Stimulated activated CD4-positive, alpha-beta T cell treated with anti-CD3 and anti-CD28 coated beads, TNF-alpha, amount 100 ng/mL, for 1 hour (primary cell): ENCODE results near the gene QPCTL.

Experiments
- DNase-seq, 3 donors: peaks; one replicate each; pipeline ENCODE4 v3.0.0-alpha.2; 2020; ENCODE audit warnings: low read depth in 3 of 3, low spot score in 1 of 3

The QPCTL gene

DNA sequence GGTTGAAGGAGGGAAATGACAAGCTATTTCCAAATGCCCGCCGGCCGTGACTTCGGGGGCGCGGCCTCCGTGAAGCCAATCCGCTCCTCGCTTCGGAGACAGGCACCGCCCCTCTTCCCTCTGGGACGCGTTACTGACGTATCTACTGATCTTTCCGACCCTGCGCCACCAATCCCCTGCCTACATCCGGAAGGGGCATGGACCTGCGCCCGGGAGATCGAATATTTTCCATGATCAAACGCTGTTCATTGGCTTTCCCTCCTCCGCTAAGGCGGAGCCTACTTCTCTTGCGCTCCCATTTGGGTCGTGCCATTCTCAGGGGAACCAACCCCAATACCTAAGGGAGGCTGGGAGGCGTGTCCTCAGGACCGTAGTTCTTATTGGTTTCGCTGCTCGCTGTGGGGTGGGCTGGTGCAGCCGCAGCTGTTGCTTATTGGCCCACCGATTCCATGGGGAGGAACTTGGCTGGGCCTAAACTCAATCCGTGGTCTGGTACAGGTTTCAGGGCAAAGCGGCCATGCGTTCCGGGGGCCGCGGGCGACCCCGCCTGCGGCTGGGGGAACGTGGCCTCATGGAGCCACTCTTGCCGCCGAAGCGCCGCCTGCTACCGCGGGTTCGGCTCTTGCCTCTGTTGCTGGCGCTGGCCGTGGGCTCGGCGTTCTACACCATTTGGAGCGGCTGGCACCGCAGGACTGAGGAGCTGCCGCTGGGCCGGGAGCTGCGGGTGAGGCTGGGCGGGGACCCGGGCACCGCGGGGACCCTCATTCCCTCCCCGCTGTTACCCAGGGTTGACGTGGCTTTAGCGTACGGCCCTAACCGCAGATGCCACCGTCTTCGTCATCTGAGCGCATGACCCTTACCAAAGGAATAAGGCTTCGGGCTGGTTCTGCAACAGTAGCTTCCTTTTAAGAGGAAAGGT, at the start of gene QPCTL:
TSS of gene QPCTL (plus strand) at position 480 of the 919 bp plus-strand sequence. CDS start at position 518, 38 bp downstream.
- DNase-seq, result peak; percentile 86 to 95 (median 90)

- peak; percentile 68 to 97 (median 77) for DNase-seq
Observed at GRCh38 chr19:45643024-45643926, 49.2 kb upstream of the QPCTL start.

DNA sequence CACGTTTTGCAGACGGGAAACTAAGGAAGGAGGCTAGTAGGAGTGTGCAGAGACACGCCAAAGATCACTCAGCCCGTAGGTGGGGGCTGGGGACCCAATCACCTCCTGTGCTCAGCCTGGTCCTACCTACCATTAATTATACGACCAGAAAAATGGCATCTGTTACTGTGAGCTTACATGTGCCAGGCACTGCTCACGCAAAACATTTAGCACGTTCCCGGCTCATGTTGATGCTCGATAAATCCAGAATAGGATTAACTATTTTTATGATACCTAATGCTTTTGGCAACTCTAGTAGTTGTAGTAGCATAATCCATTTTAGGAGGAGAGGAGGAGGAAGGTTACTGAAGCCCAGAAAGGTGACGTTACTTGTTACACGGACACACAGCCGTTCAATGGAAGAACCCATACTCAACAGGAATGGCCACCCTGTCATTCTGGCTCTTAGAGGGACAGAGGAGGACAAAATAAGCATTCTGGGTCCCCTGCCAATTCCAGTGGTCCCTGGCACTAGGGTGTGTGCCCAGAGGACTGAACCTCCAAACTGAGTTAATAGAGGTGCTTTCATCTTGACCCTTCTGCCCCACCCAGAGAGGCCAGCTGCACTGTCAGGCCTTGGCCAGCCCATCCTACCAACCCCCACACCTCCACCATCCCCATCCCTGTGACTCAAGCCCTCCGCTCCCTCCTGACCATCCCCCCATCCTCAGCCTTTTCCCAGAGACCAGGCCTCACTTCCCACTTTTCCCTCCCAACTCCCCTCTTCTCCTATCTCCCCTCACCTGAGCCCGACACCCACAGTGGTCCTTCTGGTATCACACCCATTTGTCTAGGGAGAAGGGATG, 48.3 kb upstream of the QPCTL start:
- DNase-seq, result no peak

DNA sequence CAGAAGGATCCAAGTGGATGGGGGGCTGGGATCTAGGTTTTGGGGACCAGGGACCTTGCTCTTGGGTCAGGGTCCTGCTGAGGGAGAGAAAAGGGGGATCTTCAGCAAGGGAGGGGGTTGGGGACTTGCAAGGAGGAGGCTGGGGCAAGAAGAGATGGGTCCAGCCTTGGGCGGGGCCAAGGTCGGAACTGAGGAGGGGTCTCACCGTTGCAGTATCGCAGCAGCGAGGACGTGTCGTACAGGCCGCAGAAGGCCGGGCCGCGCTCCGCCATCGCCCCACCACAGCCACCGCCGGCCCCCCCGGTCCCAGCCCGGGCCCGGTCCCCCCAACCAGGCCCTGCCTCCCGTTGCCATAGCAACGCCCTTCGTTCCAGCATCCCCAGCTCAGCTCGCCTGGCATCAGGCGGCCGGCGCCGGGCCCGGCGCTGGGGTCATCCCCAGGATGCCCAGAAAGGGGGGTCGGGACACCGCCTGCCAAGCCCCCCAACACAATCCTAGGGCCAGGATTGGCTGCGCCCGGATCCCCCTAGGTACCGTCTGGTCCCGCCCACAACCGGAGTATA, 47.3 kb upstream of the QPCTL start:
- no peak for DNase-seq

DNA sequence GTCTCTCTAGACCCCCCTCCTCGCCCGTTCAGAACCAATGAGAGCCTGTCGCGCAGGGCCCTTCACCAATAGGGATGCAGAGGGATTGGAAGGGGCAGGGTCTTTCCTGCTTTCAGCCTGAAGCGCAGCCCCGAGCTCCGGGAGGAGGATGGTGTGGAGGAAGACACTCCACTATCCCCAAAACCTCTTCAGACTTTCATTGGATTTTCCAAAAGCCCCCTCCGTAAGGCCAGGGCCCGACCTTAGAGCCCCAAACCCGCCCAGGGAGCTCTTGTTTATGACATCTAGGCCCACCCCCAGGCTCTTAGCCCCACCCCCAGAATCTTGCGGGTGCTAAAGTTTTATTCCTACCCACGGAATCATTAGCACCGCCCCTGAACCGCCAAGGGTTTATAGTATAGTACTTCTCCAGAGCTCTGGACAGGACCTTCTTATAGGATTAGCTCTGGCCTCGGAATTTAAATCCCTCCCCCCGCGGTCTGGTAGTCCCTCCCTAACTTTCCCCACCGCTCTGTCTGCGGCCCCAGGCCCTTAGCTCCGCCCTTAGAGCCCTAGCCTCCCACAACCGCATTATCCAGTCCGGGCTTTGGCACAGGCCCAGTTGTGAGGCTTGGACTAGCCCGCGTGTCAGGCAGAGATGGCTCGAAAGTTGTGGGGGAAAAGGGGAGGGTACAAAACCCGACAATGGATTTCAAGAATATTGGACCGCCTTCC, 46.7 kb upstream of the QPCTL start:
- peak in 1 of 3 donors; percentile 58 for DNase-seq

DNA sequence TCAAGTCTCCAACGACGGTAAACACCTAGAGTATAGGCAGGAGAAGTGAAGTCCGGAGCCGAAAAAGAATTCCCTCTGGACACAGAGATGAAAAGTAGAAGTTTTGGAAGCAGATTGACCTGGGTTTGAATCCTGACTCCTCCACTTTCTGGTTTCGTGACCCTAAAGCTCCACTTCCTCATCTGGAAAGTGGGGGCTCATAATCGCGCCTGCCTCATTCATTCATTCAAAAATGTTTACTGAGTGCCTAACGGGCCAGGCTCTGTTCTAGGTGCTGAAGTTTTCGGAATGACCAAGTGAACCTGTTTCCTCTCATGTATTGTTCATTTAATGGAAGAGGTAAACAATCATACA, 46.1 kb upstream of the QPCTL start:
- DNase-seq, result no peak

- no peak for DNase-seq
Observed at GRCh38 chr19:45650722-45651121, 41.7 kb upstream of the QPCTL start.

DNA sequence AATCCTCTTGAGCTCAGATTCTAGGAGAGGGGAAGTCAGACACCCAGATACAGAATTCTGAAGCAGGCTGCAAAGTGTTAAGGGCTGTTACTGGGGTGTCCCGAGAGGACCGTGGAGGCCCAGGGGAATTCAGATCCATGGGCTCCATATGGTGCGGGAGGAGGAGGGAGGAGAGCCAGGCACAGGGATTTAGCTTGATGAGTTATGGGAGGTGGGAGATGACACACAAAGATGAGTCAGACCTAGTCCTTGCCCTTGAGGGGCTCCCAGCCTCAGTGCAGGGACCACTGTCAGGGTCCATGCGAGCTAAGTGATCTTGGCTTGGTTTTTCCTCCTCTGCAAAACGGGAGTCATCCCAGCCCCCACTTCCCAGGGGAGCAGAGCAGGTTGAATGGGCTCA, 38.8 kb upstream of the QPCTL start:
- no peak for DNase-seq

DNA sequence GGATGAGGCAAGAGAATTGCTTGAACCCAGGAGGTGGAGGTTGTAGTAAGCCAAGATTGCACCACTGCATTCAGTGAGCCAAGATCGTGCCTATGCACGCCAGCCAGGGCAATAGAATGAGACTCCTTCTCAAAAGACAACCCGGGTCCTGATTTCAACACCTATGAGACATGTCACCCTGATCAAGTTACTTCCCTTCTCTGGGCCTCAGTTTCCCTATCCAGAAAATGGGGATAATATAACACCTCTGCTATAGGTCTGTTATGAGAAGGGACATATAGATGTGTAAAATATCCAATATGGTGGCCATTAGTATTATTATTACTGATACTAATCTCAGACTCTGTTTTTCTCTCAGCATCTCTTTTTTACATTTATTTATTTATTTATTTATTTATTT, 37.4 kb upstream of the QPCTL start:
- no peak for DNase-seq

GRCh38 chr19:45657520-45658167, 34.8 kb upstream of the QPCTL start:
- no peak for DNase-seq

- DNase-seq, result no peak
Observed at GRCh38 chr19:45659096-45659729, 33.3 kb upstream of the QPCTL start.

DNA sequence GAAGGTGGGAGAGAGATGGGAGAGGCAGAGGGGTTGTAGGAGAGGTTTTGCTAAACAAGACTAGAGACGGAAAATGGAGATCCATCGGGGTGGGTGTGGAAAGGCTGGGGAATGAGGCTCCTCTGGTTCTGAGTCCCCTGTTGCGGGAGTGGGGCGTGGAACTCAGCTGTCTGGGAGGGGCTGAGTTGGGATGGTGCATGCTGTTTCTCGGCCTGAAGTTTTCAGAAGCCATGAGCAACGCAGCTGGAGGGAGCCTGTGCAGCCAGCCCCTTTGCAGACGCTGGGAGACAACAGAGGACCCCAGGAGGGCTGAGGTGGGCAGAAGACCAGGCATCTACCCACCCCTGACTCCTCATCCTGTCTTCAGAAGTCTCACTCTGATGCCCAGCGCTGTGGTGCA, 31.8 kb upstream of the QPCTL start:
- no peak for DNase-seq

DNA sequence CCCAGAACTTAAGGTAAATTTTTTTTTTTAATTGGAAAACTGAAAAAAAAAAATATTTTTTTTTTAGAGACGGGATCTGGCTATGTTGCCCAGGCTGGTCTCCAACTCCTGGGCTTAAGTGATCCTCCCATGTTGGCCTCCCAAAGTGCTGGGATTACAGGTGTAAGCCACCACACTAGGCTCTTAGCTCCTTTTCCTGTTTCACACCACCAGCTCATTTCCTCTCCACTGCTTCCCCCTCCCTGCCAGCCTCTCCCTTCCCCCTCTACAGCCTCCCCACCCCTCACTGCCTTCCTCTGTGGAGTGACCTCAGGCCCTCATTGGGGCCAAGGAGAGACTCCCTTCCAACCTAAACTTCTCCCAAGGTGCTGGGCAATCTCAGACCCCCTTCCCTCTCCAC, 28.7 kb upstream of the QPCTL start:
- no peak for DNase-seq

GRCh38 chr19:45664575-45664974, 27.9 kb upstream of the QPCTL start:
- DNase-seq, result no peak

DNA sequence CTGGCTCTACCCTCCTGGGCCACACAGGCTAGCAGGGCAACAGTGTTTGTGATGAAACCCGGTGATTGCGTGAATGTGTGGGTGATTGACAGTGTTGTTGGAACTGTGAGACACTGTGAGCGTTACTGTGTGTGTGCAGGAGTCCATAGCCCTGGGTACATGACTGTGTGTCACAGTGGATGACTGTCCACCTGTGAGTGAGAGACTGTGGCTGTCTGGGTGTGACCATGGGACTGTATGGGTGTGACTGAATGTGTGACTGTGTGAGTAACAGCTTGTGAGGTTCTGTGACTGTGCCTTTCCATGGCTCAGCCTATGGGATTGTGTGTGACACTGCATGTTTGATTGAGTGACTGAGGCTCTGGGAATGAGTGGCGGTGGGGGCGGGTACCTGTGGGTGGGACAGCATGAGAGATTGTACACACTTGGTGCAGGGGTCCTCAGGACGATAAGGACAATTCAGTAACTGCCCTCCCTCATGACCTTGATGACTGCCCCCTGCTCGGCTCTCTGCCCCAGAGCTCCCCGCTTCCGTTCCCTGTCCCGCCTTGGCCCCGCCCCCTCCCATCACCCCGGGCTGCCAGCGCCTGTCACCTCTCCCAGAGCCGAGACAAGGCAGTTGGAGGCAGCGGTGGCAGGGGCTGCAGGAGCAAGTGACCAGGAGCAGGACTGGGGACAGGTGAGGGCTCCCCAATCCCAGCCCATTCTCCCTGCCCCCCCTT, 24.7 kb upstream of the QPCTL start, which contains the start of gene GIPR:
TSS of gene GIPR (plus strand) at position 602 of the 722 bp plus-strand sequence. CDS start 1,300 bp downstream, outside the sequence.
- DNase-seq, result peak in 1 of 3 donors; percentile 41

- no peak for DNase-seq
Observed at GRCh38 chr19:45668342-45668871, 24.1 kb upstream of the QPCTL start.

GRCh38 chr19:45670670-45671453, 21.6 kb upstream of the QPCTL start:
- DNase-seq, result no peak
